Activated CD4-positive, CD25-positive, alpha-beta regulatory T cell treated with anti-CD3 and anti-CD28 coated beads, Interleukin-2, amount 50 U/mL, for 72 hours (primary cell): ENCODE results near the gene SCGB3A2.

Experiments used
- DNase-seq: peaks from one replicate; pipeline ENCODE4 v3.0.0; 2021

The SCGB3A2 gene

GRCh38 chr5:147911427-147911826 lies 32.9 kb downstream of the SCGB3A2 start:
- no peak for DNase-seq

- no peak for DNase-seq
Measured at GRCh38 chr5:147912011-147912410, 33.5 kb downstream of the SCGB3A2 start.

- DNase-seq: no peak
Measured at GRCh38 chr5:147913786-147914185, 35.3 kb downstream of the SCGB3A2 start.

- DNase-seq: no peak
Measured at GRCh38 chr5:147918101-147918685, 39.7 kb downstream of the SCGB3A2 start.

GRCh38 chr5:147918899-147919298 lies 40.4 kb downstream of the SCGB3A2 start:
- no peak for DNase-seq

GRCh38 chr5:147920420-147921030 lies 42.0 kb downstream of the SCGB3A2 start:
- DNase-seq: no peak

- DNase-seq: no peak
Measured at GRCh38 chr5:147921136-147921535, 42.6 kb downstream of the SCGB3A2 start.

GRCh38 chr5:147925020-147925419 lies 46.5 kb downstream of the SCGB3A2 start:
- no peak for DNase-seq

- DNase-seq: no peak
Measured at GRCh38 chr5:147927901-147928300, 49.4 kb downstream of the SCGB3A2 start.

GRCh38 chr5:147930769-147931168 lies 52.3 kb downstream of the SCGB3A2 start:
- DNase-seq: no peak
